GM20000 (cell line): ENCODE results near the gene MAP2K5.

Experiments
- DNase-seq: peaks from one replicate; pipeline ENCODE4 v3.0.0; 2012; ENCODE audit warnings: low spot score
- TF ChIP-seq, protein P1 (sequence below): IDR thresholded peaks from 2 replicates; pipeline ENCODE4 v1.5.1; 2012; ENCODE audit warnings: mild to moderate bottlenecking, control low read depth; ENCODE audit errors: extremely low read depth, missing control alignments

MAP2K5 gene

DNA sequence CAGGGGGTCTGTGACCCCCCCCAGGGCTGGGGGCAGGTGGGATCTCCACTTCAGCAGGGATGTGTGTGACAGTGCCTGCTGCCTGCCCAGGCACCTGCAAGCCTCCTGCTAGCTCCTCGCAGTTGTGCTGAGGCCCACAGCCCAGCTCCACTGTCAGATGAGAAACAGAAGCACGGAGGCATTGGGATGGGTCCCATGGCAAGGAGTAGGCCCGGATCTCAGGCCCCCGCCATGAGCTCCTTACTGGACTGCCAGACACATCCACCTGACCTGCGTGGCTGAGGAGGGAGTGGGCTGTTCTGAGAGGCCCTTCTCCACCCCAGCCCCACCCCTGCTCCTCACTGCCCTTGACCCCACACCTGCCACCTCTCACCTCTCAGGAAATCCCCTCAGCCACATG, 264.6 kb downstream of the MAP2K5 start:
- TF ChIP-seq, protein P1, sequence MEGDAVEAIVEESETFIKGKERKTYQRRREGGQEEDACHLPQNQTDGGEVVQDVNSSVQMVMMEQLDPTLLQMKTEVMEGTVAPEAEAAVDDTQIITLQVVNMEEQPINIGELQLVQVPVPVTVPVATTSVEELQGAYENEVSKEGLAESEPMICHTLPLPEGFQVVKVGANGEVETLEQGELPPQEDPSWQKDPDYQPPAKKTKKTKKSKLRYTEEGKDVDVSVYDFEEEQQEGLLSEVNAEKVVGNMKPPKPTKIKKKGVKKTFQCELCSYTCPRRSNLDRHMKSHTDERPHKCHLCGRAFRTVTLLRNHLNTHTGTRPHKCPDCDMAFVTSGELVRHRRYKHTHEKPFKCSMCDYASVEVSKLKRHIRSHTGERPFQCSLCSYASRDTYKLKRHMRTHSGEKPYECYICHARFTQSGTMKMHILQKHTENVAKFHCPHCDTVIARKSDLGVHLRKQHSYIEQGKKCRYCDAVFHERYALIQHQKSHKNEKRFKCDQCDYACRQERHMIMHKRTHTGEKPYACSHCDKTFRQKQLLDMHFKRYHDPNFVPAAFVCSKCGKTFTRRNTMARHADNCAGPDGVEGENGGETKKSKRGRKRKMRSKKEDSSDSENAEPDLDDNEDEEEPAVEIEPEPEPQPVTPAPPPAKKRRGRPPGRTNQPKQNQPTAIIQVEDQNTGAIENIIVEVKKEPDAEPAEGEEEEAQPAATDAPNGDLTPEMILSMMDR: no peak
- DNase-seq: no peak

DNA sequence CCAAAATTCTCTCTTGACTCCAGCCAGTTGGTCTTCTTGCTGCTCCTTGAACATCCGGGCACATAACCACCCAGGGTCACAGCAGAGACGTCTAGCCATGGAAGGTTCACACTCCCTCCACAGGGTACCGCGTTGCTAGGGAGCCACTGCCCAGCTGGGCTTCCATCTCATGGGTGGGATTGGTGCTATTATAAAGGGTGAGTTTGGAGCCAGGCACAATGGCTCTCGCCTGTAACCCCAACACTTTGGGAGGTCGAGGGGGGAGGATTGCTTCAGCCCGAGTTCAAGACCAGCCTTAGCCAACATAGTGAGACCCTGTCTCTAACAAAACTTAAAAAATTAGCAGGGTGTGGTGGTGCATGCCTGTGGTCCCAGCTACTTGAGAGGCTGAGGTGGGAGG, 265.3 kb downstream of the MAP2K5 start:
- TF ChIP-seq, protein P1: no peak
- DNase-seq: no peak

DNA sequence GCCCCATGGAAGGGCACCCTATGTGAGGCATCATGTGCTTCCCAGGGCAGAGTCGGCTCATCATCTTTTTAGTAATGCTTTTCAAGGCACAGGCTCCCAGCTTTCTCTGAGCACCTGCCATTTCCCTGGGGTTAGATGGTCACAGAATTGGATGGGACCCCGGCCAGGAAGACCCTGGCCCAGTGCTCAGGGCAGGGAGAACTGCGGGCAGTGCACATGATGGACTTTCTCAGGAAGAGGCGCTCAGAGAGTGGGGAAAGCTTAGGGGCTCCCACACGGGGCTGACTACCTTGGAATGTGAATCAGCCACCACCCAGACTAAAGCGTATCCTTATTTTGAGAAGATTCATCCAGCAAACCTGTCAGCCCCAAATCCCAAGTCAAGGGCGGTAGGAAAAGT, 266.3 kb downstream of the MAP2K5 start:
- TF ChIP-seq, protein P1: no peak
- DNase-seq: no peak

DNA sequence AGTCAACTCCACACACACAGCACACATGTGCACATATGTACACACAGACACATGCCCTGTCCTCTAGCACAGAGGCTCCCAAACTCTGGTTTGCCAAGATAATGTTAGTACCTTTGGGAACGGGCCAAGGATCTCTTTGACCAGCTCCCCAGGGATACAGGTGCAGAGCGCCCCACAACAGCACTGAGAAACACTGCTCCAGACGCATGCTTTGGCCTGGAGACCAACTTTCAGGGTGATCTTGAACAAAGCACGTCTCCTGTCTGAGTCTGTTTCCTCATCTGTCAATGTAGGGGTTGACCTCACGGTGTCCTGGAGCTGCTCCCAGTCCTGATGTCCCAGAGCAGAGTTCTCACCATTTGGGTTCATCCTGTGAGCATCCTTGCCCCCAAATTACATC, 266.9 kb downstream of the MAP2K5 start:
- TF ChIP-seq, protein P1: no peak
- no peak for DNase-seq

DNA sequence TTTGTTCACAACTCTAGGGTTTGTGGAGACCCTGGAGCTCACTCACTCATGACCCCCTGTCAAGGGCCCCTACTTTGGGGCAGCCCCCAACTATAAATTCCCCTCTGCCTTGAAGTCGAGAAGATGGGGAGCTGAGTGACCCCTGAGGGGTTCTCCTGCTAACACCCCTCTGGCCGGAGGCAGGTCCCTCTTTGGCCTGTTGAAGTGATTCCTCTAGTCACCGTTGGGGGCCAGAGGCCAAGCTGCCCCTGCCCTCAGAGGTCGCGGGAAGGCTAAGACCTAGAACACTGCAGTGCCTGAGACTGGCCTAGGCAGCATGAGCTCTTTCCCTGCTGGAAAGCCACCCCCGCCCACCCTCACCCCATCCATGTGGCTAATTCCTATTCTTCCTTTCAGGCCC, 267.4 kb downstream of the MAP2K5 start:
- no peak for DNase-seq
- TF ChIP-seq, protein P1: no peak

DNA sequence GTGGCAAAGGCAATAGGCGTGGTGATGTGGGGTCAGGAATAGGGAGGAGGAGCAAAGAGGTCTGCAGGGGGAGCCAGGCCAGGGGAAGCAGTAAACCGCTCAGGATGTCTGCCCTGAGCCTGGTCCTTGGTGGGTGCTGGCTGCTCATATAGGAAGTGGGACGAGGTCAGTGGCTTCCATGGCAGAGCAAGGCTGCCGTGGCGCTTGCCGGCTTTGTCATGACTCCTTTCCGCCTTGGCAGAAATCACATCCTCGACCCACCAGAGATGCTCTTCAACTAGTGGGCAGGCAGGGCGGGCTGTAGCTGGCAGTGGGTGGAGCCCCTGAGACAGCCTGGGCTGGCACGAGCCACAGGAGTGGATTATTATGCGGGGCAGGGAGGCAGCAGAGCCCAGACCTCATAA, 269.7 kb downstream of the MAP2K5 start:
- TF ChIP-seq, protein P1: no peak
- no peak for DNase-seq

DNA sequence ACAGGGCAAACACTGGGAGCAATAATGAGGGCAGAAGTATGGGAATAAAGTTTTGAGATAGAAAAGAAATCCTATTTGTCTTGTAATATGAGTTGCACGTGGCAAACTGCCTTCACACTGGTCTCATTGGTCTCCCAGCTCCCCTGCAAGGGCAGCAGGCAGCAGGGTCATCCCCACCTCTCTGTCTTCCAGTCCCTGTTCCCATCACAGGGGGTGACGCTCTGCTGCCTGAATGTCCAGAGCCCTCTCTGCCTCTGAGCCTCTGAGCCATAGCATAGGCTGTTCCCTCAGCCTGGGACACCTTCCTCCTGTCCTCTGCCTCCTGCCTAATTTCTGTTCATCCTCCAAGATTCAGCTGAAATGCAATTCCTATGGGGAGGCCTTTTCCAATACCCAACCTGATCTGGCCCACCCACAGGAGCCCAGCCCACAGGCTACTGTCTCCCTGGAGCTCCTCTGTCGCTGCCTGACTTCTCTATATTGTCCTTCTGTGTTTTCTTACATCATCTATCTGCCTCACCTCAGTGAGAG, 270.7 kb downstream of the MAP2K5 start:
- DNase-seq: no peak
- TF ChIP-seq, protein P1: no peak
